Right lobe of liver (tissue), 6 donors: ENCODE data around the gene SUSD6. TPM values are rescaled to one million over a fixed set of nuclear protein-coding genes. Genes with fewer than 3 reads are reported as not detected.
A peak's percentile ranks its signal among the peaks of the same experiment; 100 is the strongest.

Experiments
- ATAC-seq, 4 donors: fragments of 200-7000 bp; cut with Tn5 transposase; one replicate each; pipeline ENCODE4 v1.9.1; 2020; ENCODE audit warnings: mild to moderate bottlenecking in 4 of 4, moderate library complexity in 4 of 4
- DNase-seq, 3 donors: peaks; one replicate each; pipeline ENCODE4 v3.0.0-alpha.2; 2020
- H3K27ac ChIP-seq, 3 donors: fragments of 200-600 bp; one replicate each; pipeline ENCODE4 v1.8.0; 2022
- H3K27me3 ChIP-seq, 2 donors: fragments of 200-600 bp; one replicate each; pipeline ENCODE4 v1.8.0; 2022
- H3K36me3 ChIP-seq, 4 donors: fragments of 200-600 bp; sonication (generic) in 1 of 4; one replicate each; pipeline versions ENCODE4 v1.5.1 to v1.8.0; 2017 to 2022; ENCODE audit warnings: control low read depth in 1 of 4
- H3K4me1 ChIP-seq, 4 donors: fragments of 200-600 bp; sonication (generic) in 1 of 4; one replicate each; pipeline versions ENCODE4 v1.5.1 to v1.8.0; 2017 to 2022; ENCODE audit warnings: control low read depth in 1 of 4
- H3K4me3 ChIP-seq, 3 donors: fragments of 200-600 bp; one replicate each; pipeline ENCODE4 v1.8.0; 2022
- H3K9me3 ChIP-seq, 4 donors: fragments of 200-600 bp; sonication (generic) in 1 of 4; one replicate each; pipeline versions ENCODE4 v1.5.1 to v1.8.0; 2017 to 2022; ENCODE audit warnings: control low read depth in 1 of 4
- CTCF ChIP-seq, 4 donors: fragments of 200-600 bp in 3 of 4; fragments of 450-650 bp in 1 of 4; IDR thresholded peaks; one replicate each; pipeline versions ENCODE4 v1.5.1 to v1.8.0; 2016 to 2022; ENCODE audit warnings: antibody characterized with exemption in 4 of 4, mild to moderate bottlenecking in 2 of 4
- POLR2A ChIP-seq: fragments of 450-650 bp; IDR thresholded peaks from one replicate; pipeline ENCODE4 v1.6.1; 2017; ENCODE audit warnings: antibody characterized with exemption, mild to moderate bottlenecking
- WGBS: methylation state at CpG from one replicate; pipeline ENCODE4 v1.1.6; 2018; ENCODE audit warnings: low coverage, low lambda C conversion rate; ENCODE audit not compliant: insufficient coverage; ENCODE audit errors: missing lambda C conversion rate; 5-methylcytosine and 5-hydroxymethylcytosine counted together
- intact Hi-C, 2 donors: fragments of 100-400 bp; cut with DNase I; formaldehyde crosslinking; loops; one replicate each; pipeline versions ENCODE4 v1.11.2 to v1.14.1; 2022
- total RNA-seq, 6 experiments: library from RNA; depleted of rRNA in 2 of 6; stranded (reverse); fragments of >200 nt in 2 of 6; fragmentation: NEBNext Ultra II Directional in 3 of 6; extraction: Animal tissue kit (Norgen Biotek cat#: 25700) in 3 of 6; gene quantifications; one replicate each; pipeline versions ENCODE4 v1.1.0 to v1.2.4, GENCODE V29; 2016 to 2023
- donor health status: DM: no; HTN: yes; CAD: no.
- donor health status: DM: no; HTN: no; CAD: no.
- donor health status: DM: no; HTN: no; CAD: no.
- donor health status: DM: no; HTN: yes; CAD: no.
- donor health status: DM: no; HTN: yes; CAD: no.

SUSD6 gene
- total RNA-seq, 6 experiments from 2014 or later = 9.6 to 17.4 (median 12.5) TPM

GRCh38 chr14:69682621-69683263 is 71.3 kb downstream of the SUSD6 start:
- Histone ChIP-seq H3K9me3 (no peaks in the 10 kb centered on the region), H3K36me3 (no peaks in the 10 kb centered on the region), H3K27ac (no peak overlapping the region), H3K4me1 (peaks cover 0 to 27% (median 6%) of the 10 kb centered on the region in 4 donors), H3K4me3 (no peak overlapping the region), H3K27me3 (no peaks in the 10 kb centered on the region)
- peak in 3 of 4 donors; percentile 27 to 49 (median 47) for ATAC-seq
- TF ChIP-seq POLR2A = no peak
- no peak for TF ChIP-seq CTCF (IDR thresholded peaks at IDR 0.05)
- intact Hi-C loops = no loop called here
- 83% methylated on average over 1 of the region's 1 CpG for WGBS
- DNase-seq = no peak

GRCh38 chr14:69683971-69684370 is 72.6 kb downstream of the SUSD6 start:
- 83% methylated on average over 1 of the region's 3 CpGs for WGBS
- DNase-seq (no peak), ATAC-seq (no peak)
- Histone ChIP-seq H3K4me3 (no peak overlapping the region), H3K36me3 (no peaks in the 10 kb centered on the region), H3K27me3 (no peaks in the 10 kb centered on the region), H3K27ac (no peak overlapping the region), H3K9me3 (no peaks in the 10 kb centered on the region), H3K4me1 (peaks cover 0 to 27% (median 6%) of the 10 kb centered on the region in 4 donors)
- intact Hi-C loops = no loop called here
- no peak for TF ChIP-seq POLR2A
- TF ChIP-seq CTCF (IDR thresholded peaks at IDR 0.05) = no peak

- no peak overlapping the region for H3K27ac ChIP-seq
Measured at GRCh38 chr14:69684461-69685217, 73.2 kb downstream of the SUSD6 start.

GRCh38 chr14:69685218-69685616 is 73.8 kb downstream of the SUSD6 start:
- H3K4me1 ChIP-seq = peaks cover 0 to 27% (median 6%) of the 10 kb centered on the region in 4 donors
- DNase-seq (no peak), ATAC-seq (peak; percentile 5 to 31 (median 13))
- H3K27ac ChIP-seq = no peak overlapping the region
- 86% methylated on average over 2 of the region's 3 CpGs for WGBS
- intact Hi-C loops = no loop called here
- H3K4me3 ChIP-seq = no peak overlapping the region
- H3K36me3 ChIP-seq = no peaks in the 10 kb centered on the region
- no peaks in the 10 kb centered on the region for H3K27me3 ChIP-seq
- H3K9me3 ChIP-seq = no peaks in the 10 kb centered on the region
- no peak for TF ChIP-seq CTCF (IDR thresholded peaks at IDR 0.05)
- TF ChIP-seq POLR2A = no peak

More at GRCh38 chr14:69684461-69685217, 73.2 kb downstream of the SUSD6 start:
- Histone ChIP-seq H3K27me3 (no peaks in the 10 kb centered on the region), H3K4me3 (no peak overlapping the region), H3K9me3 (no peaks in the 10 kb centered on the region), H3K4me1 (peaks cover 0 to 27% (median 6%) of the 10 kb centered on the region in 4 donors), H3K36me3 (no peaks in the 10 kb centered on the region)
- intact Hi-C loops = no loop called here
- ATAC-seq (peak; percentile 36 to 61 (median 50)), DNase-seq (peak in 2 of 3 donors; percentile 35 to 63)
- WGBS = 42% methylated on average over 5 of the region's 6 CpGs
- no peak for TF ChIP-seq POLR2A
- TF ChIP-seq CTCF (IDR thresholded peaks at IDR 0.05) = no peak
